HFF-Myc (cell line): Measurements from ENCODE around the gene TM6SF1.

Experiments
- DNase-seq: peaks from one replicate; pipeline ENCODE4 v3.0.0-alpha.2; 2011; ENCODE audit warnings: low read depth; ENCODE audit errors: extremely low read depth
- H3K4me3 ChIP-seq: replicated peaks from 2 replicates; pipeline ENCODE4 v1.5.1; 2011; ENCODE audit warnings: low read depth, mild to moderate bottlenecking, control low read depth, low read length
- CTCF ChIP-seq: IDR thresholded peaks from 2 replicates; pipeline ENCODE4 v1.5.1; 2012; ENCODE audit warnings: mild to moderate bottlenecking, low read depth, low read length, control low read depth; ENCODE audit errors: missing control alignments

TM6SF1 gene

GRCh38 chr15:83100097-83100646 is 7.3 kb upstream of the TM6SF1 start:
- no peak overlapping the region for H3K4me3 ChIP-seq
- TF ChIP-seq CTCF, result no peak
- DNase-seq, result no peak

- no peak overlapping the region for H3K4me3 ChIP-seq
- no peak for TF ChIP-seq CTCF
- DNase-seq, result no peak
Observed at GRCh38 chr15:83102346-83102745, 5.1 kb upstream of the TM6SF1 start.

- no peak for DNase-seq
- H3K4me3 ChIP-seq, result no peak overlapping the region
- no peak for TF ChIP-seq CTCF
Observed at GRCh38 chr15:83104141-83104540, 3.3 kb upstream of the TM6SF1 start.

- DNase-seq, result no peak
Observed at GRCh38 chr15:83105440-83105839, 2.0 kb upstream of the TM6SF1 start.

GRCh38 chr15:83107841-83108181 is 366 bp downstream of the TM6SF1 start:
- H3K4me3 ChIP-seq, result peak overlapping the region; percentile 38
- no peak for DNase-seq
- no peak for TF ChIP-seq CTCF

More at GRCh38 chr15:83105440-83105839, 2.0 kb upstream of the TM6SF1 start:
- TF ChIP-seq CTCF, result no peak
- H3K4me3 ChIP-seq, result no peak overlapping the region

GRCh38 chr15:83108266-83109219 is 1.1 kb downstream of the TM6SF1 start:
- H3K4me3 ChIP-seq, result no peak overlapping the region
- TF ChIP-seq CTCF, result no peak
- no peak for DNase-seq
